GM18951 (cell line): ENCODE results near the gene TMEM266.

ENCODE experiments used
- POLR2A ChIP-seq: IDR thresholded peaks from 4 replicates; pipeline ENCODE4 v1.6.1; 2011; ENCODE audit warnings: mild to moderate bottlenecking; ENCODE audit not compliant: insufficient read length, insufficient read depth; ENCODE audit errors: extremely low read depth
- in situ Hi-C: fragments of 300-500 bp; cut with MboI; formaldehyde crosslinking; loops from one replicate; pipeline ENCODE4 v1.12.0; 2022; ENCODE audit warnings: low sequenced_read_pairs, mixed read lengths, inconsistent platforms; ENCODE audit not compliant: unreplicated experiment

The TMEM266 gene

DNA sequence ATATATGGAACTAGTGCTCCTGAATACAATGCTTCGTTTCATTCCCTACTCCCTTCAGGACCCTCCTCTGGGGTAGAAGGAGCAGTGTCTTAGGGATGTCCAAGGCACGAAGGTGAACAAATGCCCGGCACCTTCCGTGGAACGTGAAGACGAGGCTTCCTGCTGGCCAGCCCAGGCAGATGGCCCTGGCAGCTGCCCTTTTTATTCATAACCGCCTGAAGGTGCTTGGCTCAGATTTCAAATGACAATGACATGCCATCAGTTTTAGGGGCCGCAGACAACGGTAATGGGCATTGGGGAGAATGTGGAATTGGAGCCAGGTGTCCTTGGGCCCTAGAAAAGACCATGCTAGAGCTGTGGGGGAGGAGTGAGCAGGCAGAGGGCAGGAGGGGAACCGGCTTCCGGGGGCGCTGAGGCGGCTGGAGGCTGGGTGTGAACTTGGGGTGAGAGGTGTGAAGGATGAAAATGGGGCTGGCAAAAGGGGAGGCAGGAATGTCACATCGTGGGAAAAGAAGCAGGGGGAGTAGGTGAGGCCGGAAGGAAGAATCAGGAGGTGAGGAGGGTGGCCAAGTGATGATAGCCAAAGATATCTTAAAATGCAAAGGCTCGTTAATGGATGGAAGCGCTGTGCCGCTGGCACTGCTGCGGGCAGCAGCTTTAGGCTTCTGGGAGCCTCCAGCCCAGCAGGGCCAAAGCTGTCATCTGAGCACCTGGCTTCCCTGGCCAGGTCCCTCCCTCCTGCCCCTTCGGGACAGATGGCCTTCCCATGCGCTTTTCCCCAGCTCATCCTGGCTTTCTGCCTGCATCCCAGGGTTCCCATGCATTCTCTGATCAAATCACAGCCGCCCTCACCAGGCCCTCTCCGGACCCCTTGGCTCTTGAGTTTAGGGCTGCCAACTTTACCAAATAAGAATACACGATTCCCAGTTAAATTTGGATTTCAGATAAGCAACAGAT, 93.7 kb downstream of the TMEM266 start:
- in situ Hi-C loops = no loop called here

DNA sequence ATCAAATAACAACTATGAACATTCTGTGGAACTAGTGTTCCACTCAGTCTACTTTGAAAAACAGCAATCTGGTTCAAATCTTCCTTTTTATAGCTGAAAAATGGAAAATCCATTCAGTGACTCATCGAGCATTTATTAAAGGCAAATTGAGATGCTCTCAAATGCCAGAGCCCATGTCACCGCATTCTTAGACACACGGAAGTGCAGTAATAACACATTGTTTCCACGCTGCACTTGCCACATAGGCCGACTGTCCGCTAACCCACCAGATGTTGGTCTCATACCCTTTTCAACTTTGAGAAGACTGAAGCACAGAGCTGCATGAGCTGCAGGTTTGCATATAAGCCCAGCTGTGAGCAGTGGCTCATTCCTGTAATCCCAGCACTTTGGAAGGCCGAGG, 95.9 kb downstream of the TMEM266 start:
- in situ Hi-C loops = no loop called here
- no peak for TF ChIP-seq POLR2A

More for the DNA sequence above, 93.7 kb downstream of the TMEM266 start:
- TF ChIP-seq POLR2A = no peak

DNA sequence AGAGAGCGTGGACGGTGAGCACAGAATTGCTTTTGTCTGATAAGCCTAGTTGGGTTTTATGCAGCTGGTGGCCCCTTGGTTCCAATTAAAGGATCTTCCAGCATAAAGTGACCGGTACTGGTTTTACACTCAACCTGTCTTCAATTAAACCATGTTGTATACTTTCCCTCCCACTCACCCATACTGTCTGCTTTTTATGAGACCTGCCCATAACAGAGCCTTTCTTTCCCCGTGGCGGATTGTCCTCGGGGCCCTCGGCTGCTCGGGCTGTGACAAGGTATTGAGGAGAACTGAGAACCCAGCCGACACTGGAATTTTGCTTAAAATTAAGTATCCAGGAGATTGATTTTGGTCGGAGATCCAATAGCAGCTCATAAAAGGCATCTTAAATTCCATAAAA, 98.4 kb downstream of the TMEM266 start:
- in situ Hi-C loops = no loop called here
- TF ChIP-seq POLR2A = no peak

DNA sequence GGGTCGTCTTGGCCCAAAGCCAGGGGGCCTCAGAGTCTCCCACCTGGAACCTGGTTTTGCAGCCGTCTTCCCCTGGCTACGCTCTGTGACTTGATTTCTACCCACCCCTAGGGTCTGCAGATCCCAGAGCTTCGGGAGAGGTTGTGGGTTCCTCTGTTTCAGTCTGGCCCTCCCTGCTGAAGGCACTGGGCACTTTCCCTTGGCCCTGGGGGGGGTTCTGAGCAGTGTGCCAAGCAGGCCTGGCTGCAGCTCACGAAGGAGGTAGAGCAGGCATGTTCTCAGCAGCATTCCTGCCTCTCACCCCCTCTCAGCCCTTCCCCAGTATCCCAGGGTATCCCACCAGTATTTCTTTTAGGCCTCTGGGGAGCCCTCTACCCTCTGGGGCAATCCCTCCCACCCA, 99.0 kb downstream of the TMEM266 start:
- in situ Hi-C loops = no loop called here
- TF ChIP-seq POLR2A = no peak

DNA sequence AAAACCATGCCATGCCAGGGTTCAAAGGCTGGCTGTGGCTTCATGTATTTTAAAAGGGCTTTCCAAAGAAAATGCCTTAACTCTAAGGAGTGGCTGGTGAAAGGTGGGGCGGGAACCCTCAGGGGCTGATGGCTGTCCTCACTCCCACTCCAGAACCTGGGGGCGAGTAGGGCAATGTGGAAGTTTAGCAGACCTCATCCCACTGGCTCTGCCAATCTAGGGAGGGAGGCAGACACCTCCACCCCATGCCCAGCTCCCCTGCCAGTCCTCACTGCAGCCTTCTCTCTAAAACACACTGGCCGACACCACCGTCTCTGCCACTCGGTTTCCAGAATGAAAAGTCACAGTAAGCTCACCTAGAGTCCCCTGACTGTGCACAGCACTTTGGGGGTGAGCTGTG, 99.5 kb downstream of the TMEM266 start:
- in situ Hi-C loops = no loop called here
- TF ChIP-seq POLR2A = no peak

DNA sequence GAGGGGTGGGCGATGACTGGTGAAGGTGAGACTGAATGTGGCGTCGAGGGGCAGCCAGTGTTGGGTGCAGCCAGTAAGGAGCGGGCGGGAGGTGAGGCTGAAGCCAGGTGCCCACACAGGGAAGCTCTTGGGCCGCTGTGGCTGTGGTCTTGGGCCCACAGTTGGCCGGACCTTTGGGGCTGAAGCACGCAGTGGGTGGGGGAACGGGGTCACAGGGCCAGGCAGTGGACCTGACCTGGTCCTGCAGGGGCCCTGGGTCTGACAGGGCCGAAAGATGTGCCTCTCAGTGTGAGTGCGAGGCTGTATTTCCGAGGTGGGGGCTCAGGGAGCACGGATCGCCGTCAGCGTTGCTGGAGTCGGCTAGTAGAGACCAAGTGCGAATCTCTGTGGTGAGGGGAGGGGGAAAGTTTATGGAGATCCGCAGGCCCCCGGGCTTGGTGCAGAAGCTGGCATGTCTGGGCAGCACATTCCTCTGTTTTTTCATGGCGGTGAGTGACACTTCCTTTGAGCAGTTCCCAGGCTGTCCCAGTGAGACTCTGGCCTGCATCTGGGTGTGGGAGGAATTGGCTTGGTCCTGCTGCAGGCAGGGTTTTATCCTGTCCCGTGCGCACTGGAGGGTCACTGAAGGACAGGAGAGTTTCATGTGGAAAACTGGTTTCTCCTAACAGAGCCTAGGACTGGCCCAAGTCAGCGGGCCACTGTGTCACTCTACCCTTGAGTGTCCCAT, 100.8 kb downstream of the TMEM266 start:
- no peak for TF ChIP-seq POLR2A
- in situ Hi-C loops = no loop called here

DNA sequence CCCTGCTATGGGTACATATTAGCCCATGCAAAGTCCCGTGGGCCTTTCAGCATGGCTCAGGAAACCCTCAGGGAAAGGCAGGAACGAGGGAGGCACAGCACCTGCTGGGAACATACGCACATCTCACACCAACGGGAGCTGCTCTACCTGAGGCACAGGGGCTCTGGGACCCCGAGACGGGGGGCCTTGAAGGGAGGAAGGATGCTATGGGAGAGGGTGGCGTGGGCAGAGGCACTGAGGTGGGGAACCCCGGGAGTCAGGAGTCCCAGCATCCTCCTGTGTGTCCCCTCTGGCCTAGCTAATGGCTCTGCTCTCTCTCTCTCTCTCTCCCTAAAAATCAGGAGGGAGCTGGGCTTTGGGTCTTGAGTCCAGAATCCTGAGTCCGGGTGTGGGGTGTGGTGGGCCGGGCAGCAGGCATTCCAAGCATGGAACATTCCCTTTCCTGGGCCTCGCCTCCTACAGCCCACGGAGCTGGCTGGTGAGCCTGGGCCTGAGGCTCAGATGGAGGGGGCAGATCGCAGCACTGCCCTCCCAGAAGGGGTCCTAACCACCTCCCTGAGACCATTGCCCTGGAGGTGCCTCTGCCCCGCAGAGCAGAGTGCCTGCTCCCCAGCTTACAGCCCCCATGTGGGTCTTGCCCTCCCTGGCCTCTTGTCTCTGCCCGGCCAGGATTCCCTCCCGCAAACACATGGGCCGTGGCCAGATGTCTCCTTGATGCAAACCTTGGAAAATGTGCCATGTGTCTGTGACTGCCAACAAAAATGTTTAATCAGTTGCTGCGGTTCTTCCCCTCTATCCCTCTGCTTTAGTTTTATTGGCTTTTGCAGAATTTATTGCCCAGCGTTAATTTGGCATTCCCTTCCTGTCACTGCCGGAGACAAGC, 101.6 kb downstream of the TMEM266 start:
- TF ChIP-seq POLR2A = no peak
- in situ Hi-C loops = no loop called here

DNA sequence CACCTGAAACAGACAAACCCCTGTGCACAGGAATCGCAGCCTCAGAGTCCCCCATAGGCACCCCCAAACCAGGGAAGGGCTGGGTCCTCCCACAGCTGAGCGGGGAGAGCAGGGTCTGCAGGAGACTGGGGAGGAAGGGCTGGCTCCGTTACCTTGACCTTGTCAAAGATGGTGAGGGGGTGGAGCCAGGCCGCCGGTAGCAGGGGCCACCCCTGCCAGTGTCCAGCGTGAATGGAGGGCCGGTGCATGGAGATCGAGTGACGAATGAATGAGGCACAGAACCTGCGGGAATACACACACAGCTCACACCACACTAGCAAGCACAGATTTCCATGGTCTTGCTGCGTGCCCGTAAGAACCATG, 102.2 kb downstream of the TMEM266 start:
- in situ Hi-C loops = no loop called here
- no peak for TF ChIP-seq POLR2A

DNA sequence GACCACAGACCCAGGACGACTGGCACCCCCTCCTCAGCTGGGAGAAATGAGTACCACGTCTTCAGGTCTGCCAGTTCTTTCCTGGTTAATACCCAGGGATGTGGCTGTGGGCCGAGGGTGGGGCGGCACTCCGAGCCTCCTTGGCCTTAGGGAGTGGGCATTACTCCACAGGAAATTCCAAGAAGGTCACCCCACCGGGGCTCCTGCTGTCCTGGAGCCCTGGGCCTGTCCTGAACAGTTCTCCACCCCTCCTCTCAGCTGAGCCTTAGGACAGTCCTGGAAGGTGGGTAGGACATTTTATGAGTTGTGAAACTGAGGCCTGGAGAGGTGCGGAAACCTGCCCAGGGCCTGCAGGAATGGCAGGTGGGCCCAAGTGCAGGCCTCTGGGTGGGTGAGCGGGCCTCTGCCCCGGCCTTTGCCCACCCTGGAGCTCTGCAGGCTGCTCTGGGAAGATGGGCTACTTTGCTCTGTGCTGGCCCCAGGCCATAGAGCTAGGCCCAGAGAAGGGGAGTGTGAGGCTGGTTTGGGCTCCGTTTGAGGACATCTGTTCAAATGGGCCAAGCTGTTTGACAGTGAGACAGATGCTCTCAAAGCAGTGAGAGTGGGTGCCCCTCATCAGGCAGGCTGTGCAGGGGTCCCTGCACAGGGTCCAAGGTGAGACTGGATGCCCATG, 103.1 kb downstream of the TMEM266 start:
- in situ Hi-C loops = no loop called here
- TF ChIP-seq POLR2A = no peak

DNA sequence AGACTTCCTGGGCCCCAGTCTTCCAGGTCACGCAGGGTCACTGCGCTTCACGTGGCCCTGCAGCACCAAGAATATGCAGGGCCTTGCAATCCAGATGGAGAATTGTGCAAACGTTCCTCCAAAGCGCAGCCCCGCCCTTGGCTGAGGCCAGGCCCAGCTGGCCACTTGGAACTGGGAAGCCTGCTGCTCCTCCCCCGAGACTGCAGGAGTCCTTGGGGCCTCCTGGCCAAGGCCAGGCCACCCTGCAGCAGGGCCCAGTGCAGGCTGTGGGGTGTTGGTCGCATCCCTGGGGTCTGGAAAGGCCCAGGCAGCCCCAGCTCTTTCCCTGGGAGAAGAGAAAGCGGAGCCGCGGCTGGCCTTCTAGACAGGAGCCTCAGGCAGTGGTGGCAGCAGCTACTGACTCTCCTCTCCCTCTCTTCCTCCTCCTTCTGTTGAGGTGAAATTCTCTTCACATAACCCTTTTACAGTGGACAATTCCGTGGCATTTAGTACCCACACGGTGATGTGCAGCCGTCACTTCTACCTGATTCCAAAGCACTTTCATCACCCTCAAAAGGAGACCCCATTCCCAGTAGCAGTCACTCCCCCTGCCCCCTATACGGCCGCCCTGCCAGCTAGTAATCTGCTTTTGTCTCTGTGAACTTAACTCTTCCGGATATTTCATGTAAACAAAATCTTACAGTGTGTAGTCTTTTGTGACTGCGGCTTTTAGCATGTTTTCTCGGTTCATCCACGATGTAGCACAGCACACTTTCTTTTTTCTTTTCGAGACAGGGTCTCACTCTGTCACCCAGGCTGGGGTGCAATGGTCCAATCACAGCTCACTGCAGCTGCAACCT, 103.9 kb downstream of the TMEM266 start:
- in situ Hi-C loops = no loop called here
- no peak for TF ChIP-seq POLR2A

DNA sequence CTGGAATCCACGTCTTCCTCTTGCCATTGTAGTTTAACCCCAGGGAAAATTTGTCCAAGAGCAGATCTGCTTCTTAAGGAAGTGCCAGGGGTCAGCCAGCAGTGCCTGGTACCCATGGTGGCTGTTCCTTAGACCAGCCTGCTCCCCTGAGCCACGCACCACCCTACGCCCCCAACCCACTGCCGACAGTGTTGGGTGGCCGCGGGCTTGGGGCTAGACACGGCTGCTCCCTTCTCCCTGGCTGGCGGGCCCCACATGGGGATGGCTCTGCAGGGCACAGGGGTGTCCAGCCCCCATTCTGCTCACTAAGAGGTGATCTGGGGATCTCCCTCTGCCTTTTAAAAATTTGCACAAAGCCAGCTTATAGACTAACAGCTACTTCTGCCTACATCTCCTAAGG, 104.8 kb downstream of the TMEM266 start:
- no peak for TF ChIP-seq POLR2A

DNA sequence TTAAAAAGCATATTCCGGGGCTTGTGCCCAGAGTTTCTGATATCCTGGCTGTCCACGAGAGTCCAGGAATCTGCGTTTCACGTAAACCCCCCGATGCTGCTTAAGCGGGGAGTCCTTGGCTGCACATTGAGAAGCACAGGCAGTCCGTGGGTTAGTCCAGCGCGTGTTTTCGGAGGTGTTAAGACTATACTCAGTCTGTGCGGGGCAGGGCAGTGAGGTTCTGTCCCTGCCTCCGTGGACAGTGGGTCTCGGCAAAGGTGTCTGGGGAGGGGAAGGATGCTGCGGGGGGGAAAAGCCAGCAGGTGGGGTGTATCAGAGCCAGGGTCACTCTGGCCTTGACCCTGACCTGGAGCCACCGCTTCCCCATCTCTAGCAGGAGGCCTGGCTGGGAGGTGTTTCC, 106.2 kb downstream of the TMEM266 start:
- no peak for TF ChIP-seq POLR2A
- in situ Hi-C loops = no loop called here

More for the DNA sequence above, 104.8 kb downstream of the TMEM266 start:
- in situ Hi-C loops = no loop called here
